ENCODE data around the gene RILPL1. TPM values are rescaled to one million over a fixed set of nuclear protein-coding genes. Genes with fewer than 3 reads are reported as not detected.
A peak's percentile ranks its signal among the peaks of the same experiment; 100 is the strongest.
"Not testable (repeated sequence)": the region's sequence is repeated elsewhere in the genome, so short reads cannot be mapped to it uniquely, and the experiment has no call there.

RILPL1 gene, protein sequence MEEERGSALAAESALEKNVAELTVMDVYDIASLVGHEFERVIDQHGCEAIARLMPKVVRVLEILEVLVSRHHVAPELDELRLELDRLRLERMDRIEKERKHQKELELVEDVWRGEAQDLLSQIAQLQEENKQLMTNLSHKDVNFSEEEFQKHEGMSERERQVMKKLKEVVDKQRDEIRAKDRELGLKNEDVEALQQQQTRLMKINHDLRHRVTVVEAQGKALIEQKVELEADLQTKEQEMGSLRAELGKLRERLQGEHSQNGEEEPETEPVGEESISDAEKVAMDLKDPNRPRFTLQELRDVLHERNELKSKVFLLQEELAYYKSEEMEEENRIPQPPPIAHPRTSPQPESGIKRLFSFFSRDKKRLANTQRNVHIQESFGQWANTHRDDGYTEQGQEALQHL
- total RNA-seq: 34.6 to 41.6 TPM (median 39.5 TPM) in 3 replicates
- long read RNA-seq, transcript RILPL1-202 (7 exons, 3,932 nt): major isoform, 77 of 92 reads
- long read RNA-seq, partial matches to known transcripts: 3 of 92 reads
- long read RNA-seq, other reads (novel, unspliced or antisense): 12 of 92 reads

- Mint-ChIP-seq H3K27me3 (ENCODE audit: low read depth) (no peaks in the 10 kb centered on the region), H3K4me1 (ENCODE audit: low read depth) (peaks cover 36% of the 10 kb centered on the region), H3K4me3 (ENCODE audit: unreplicated experiment) (peak within 1 kb of the TSS; percentile 92), H3K27ac (ENCODE audit: unreplicated experiment) (peak within 1 kb of the TSS; percentile 73), H3K9me3 (ENCODE audit: low read depth) (no peaks in the 10 kb centered on the region), H3K36me3 (ENCODE audit: low read depth) (peaks cover 8% of the 10 kb centered on the region)
- TF ChIP-seq CTCF (IDR thresholded peaks at IDR 0.05): peak; percentile 71
- peak; percentile 92 for DNase-seq (ENCODE audit: low spot score)
Observed at GRCh38 chr12:123533672-123534643, at the start of gene RILPL1. RILPL1 (minus strand) TSS chr12:123533719; CDS start chr12:123533482, 237 bp downstream.

DNA sequence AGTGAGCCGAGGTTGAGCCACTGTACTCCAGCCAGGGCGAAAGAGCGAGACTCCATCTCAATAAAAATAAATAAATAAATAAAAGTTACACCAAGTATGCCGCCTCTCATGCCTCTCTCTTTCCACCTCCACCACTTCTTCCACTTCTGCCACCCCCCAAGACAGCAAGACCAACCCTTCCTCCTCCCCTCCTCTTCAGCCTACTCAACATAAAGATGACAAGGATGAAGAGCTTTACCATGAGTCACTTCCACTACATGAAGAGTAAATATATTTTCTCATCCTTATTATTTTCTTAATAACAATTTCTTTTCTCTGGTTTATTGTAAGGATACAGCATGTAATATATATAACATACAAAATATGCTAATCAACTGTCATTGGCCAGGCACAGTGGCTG, 47.3 kb upstream of the RILPL1 start:
- Mint-ChIP-seq H3K4me1 (ENCODE audit: low read depth) (peaks cover 24% of the 10 kb centered on the region), H3K27ac (ENCODE audit: unreplicated experiment) (no peak overlapping the region), H3K27me3 (ENCODE audit: low read depth) (no peaks in the 10 kb centered on the region), H3K36me3 (ENCODE audit: low read depth) (peaks cover 3% of the 10 kb centered on the region), H3K9me3 (ENCODE audit: low read depth) (no peaks in the 10 kb centered on the region), H3K4me3 (ENCODE audit: unreplicated experiment) (no peak overlapping the region)
- no peak for DNase-seq (ENCODE audit: low spot score)
- TF ChIP-seq CTCF (IDR thresholded peaks at IDR 0.05): no peak

GRCh38 chr12:123578829-123579228, 45.3 kb upstream of the RILPL1 start:
- H3K4me1 Mint-ChIP-seq (ENCODE audit: low read depth): peaks cover 15% of the 10 kb centered on the region
- not testable (repeated sequence) for DNase-seq (ENCODE audit: low spot score); H3K9me3 Mint-ChIP-seq (ENCODE audit: low read depth); H3K36me3 Mint-ChIP-seq (ENCODE audit: low read depth); H3K27me3 Mint-ChIP-seq (ENCODE audit: low read depth); H3K27ac Mint-ChIP-seq (ENCODE audit: unreplicated experiment); H3K4me3 Mint-ChIP-seq (ENCODE audit: unreplicated experiment)

DNA sequence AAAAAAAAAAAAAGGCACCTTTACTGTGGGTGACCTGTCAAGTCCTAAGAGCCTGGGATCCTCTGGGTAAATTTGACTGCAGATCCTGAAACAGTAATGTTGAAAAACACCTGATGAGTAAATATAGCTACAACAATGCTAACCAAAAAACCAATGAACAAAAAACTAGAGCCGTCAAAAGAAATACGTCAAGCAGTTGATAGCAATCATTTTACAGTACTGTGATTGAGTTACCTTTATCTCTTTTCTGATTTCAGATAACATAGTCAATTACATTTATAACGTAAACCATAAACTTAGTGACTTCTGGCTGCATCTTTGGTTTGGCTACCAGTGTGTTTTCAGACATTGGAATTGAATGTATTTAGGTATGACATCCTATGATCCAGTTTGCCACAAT, 44.7 kb upstream of the RILPL1 start:
- Mint-ChIP-seq H3K9me3 (ENCODE audit: low read depth) (no peaks in the 10 kb centered on the region), H3K36me3 (ENCODE audit: low read depth) (peaks cover 5% of the 10 kb centered on the region), H3K27ac (ENCODE audit: unreplicated experiment) (no peak overlapping the region), H3K4me1 (ENCODE audit: low read depth) (peaks cover 15% of the 10 kb centered on the region), H3K27me3 (ENCODE audit: low read depth) (no peaks in the 10 kb centered on the region), H3K4me3 (ENCODE audit: unreplicated experiment) (no peak overlapping the region)
- TF ChIP-seq CTCF (IDR thresholded peaks at IDR 0.05): no peak
- DNase-seq (ENCODE audit: low spot score): no peak

- DNase-seq (ENCODE audit: low spot score): no peak
- Mint-ChIP-seq H3K4me1 (ENCODE audit: low read depth) (peaks cover 4% of the 10 kb centered on the region), H3K27me3 (ENCODE audit: low read depth) (no peaks in the 10 kb centered on the region), H3K27ac (ENCODE audit: unreplicated experiment) (no peak overlapping the region), H3K9me3 (ENCODE audit: low read depth) (no peaks in the 10 kb centered on the region), H3K36me3 (ENCODE audit: low read depth) (peaks cover 5% of the 10 kb centered on the region), H3K4me3 (ENCODE audit: unreplicated experiment) (no peak overlapping the region)
- TF ChIP-seq CTCF (IDR thresholded peaks at IDR 0.05): no peak
Observed at GRCh38 chr12:123576611-123577010, 43.1 kb upstream of the RILPL1 start.
